ENCODE measurements around the gene SUMF1.

Gene SUMF1

DNA sequence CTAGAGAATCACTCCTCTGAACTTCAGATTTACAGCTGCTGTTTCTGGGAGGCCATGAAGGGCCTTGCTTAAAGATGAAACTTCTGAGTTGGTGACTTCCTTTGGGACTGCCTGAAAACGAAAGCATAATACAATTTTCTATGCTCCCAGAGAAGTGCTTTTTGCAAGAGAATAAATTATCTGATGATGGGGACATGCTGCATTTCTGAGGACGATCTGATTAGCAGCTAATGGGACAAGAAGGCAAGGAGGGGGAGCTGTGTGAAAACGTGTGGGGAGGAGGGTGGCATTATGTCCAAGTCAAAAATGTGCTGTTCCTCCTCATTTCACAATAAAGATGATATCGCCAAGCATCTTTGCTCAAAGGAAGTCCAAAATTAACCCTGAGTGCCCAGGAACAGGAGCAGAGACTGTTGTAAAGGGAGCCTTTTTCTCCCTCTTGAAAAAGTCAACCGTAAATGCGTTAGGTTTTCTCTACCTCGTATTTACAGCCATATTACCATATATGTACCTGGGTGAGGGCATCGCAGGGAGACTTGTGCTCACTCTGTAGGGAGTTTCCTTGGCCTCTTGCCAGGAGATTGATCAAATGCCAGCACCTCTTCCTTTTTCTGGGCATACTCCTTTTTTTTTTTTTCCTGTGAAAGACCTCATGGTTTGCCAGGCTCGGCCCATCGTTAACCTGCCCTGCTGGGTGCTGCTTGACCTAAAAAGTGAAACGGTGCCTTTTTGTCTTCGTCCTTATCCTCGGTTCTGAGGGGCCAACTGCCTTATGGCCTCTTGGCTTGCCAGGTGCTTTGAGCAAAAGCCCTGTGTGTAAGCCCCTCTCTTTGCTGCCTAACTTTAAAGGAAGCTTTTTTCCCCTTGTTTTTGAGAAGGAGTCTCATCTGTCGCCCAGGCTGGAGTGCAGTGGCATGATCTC is 37.5 kb upstream of the SUMF1 start:
- peak; percentile 71 for ATAC-seq
- peak; percentile 40; the same call in 1 of the 2 replicates for TF ChIP-seq ISL1 (CRISPR knock-in tag; IDR thresholded peaks at IDR 0.05)
- TF ChIP-seq ZC3H10 (CRISPR knock-in tag; IDR thresholded peaks at IDR 0.05), result no peak
- TF ChIP-seq ESRRG (CRISPR knock-in tag; IDR thresholded peaks at IDR 0.05), result no peak
- TF ChIP-seq, protein P1, sequence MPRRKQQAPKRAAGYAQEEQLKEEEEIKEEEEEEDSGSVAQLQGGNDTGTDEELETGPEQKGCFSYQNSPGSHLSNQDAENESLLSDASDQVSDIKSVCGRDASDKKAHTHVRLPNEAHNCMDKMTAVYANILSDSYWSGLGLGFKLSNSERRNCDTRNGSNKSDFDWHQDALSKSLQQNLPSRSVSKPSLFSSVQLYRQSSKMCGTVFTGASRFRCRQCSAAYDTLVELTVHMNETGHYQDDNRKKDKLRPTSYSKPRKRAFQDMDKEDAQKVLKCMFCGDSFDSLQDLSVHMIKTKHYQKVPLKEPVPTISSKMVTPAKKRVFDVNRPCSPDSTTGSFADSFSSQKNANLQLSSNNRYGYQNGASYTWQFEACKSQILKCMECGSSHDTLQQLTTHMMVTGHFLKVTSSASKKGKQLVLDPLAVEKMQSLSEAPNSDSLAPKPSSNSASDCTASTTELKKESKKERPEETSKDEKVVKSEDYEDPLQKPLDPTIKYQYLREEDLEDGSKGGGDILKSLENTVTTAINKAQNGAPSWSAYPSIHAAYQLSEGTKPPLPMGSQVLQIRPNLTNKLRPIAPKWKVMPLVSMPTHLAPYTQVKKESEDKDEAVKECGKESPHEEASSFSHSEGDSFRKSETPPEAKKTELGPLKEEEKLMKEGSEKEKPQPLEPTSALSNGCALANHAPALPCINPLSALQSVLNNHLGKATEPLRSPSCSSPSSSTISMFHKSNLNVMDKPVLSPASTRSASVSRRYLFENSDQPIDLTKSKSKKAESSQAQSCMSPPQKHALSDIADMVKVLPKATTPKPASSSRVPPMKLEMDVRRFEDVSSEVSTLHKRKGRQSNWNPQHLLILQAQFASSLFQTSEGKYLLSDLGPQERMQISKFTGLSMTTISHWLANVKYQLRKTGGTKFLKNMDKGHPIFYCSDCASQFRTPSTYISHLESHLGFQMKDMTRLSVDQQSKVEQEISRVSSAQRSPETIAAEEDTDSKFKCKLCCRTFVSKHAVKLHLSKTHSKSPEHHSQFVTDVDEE (CRISPR knock-in tag; IDR thresholded peaks at IDR 0.05), result peak; percentile 61
- no peak for TF ChIP-seq ZFP30 (CRISPR knock-in tag; IDR thresholded peaks at IDR 0.05)
- TF ChIP-seq SNAI2 (CRISPR knock-in tag; IDR thresholded peaks at IDR 0.05), result no peak
- TF ChIP-seq TCF4 (CRISPR knock-in tag; IDR thresholded peaks at IDR 0.05; ENCODE audit: borderline replicate concordance), result peak; percentile 32; the same call in 1 of the 2 replicates

DNA sequence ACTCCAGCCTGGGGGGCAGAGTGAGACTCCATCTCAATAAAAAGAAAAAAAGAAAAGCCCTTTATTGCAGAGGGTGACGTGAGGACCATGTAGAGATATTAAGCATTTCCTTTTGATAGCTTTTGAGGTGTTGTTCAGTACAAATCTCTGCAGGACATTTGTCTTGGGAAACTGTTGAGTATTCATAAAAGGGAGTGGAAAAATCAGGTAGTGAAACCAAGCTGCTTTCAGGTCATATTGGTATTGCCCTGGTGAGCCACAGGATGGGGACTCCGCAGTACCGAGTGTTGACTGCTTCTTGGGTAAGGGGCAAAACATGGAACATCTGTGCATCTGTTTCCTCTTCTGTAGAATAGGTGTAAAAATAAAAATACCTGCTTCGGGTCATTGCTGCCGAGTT is 36.0 kb upstream of the SUMF1 start:
- no peak for ATAC-seq
- TF ChIP-seq CSDC2 (CRISPR knock-in tag; IDR thresholded peaks at IDR 0.05) (no peak), SNAI2 (CRISPR knock-in tag; IDR thresholded peaks at IDR 0.05) (no peak), ARNTL (CRISPR knock-in tag; IDR thresholded peaks at IDR 0.05; ENCODE audit: borderline replicate concordance, low read depth) (no peak), ESRRG (CRISPR knock-in tag; IDR thresholded peaks at IDR 0.05) (no peak), ZC3H10 (CRISPR knock-in tag; IDR thresholded peaks at IDR 0.05) (no peak), TOX (CRISPR knock-in tag; IDR thresholded peaks at IDR 0.05; ENCODE audit: borderline replicate concordance) (no peak), RARB (CRISPR knock-in tag; IDR thresholded peaks at IDR 0.05) (no peak), ISL1 (CRISPR knock-in tag; IDR thresholded peaks at IDR 0.05) (no peak), ZNF565 (CRISPR knock-in tag; conservative IDR thresholded peaks at IDR 0.05; ENCODE audit: low read depth) (no peak)
- TF ChIP-seq, protein P2, sequence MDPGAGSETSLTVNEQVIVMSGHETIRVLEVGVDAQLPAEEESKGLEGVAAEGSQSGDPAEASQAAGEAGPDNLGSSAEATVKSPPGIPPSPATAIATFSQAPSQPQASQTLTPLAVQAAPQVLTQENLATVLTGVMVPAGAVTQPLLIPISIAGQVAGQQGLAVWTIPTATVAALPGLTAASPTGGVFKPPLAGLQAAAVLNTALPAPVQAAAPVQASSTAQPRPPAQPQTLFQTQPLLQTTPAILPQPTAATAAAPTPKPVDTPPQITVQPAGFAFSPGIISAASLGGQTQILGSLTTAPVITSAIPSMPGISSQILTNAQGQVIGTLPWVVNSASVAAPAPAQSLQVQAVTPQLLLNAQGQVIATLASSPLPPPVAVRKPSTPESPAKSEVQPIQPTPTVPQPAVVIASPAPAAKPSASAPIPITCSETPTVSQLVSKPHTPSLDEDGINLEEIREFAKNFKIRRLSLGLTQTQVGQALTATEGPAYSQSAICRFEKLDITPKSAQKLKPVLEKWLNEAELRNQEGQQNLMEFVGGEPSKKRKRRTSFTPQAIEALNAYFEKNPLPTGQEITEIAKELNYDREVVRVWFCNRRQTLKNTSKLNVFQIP (CRISPR knock-in tag; IDR thresholded peaks at IDR 0.05; ENCODE audit: borderline replicate concordance, low read depth), result no peak

DNA sequence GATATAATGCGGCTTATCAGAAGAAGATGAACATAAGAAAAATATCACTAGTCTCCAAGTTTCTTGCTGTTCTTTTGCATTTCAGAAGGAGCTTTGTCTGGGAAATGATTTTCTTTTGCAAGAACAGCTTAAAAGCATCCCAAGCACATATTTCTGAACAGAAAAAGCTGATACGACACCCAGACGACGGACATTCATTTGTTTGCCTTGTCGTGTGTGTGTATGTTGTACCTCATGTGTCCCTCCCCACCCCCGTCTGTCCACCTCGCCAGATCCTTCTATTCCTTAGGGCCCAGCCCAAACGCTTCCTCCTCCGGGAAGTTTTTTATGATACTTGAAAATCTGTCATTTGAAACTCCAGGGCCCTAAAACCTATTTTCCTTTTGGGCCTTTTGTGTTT is 34.9 kb upstream of the SUMF1 start:
- no peak for TF ChIP-seq ISL1 (CRISPR knock-in tag; IDR thresholded peaks at IDR 0.05)
- TF ChIP-seq CSDC2 (CRISPR knock-in tag; IDR thresholded peaks at IDR 0.05), result no peak
- TF ChIP-seq, protein P1 (CRISPR knock-in tag; IDR thresholded peaks at IDR 0.05), result no peak
- TF ChIP-seq, protein P3, sequence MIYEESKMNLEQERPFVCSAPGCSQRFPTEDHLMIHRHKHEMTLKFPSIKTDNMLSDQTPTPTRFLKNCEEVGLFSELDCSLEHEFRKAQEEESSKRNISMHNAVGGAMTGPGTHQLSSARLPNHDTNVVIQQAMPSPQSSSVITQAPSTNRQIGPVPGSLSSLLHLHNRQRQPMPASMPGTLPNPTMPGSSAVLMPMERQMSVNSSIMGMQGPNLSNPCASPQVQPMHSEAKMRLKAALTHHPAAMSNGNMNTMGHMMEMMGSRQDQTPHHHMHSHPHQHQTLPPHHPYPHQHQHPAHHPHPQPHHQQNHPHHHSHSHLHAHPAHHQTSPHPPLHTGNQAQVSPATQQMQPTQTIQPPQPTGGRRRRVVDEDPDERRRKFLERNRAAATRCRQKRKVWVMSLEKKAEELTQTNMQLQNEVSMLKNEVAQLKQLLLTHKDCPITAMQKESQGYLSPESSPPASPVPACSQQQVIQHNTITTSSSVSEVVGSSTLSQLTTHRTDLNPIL (CRISPR knock-in tag; IDR thresholded peaks at IDR 0.05; ENCODE audit: low read depth), result no peak
- TF ChIP-seq TCF4 (CRISPR knock-in tag; IDR thresholded peaks at IDR 0.05; ENCODE audit: borderline replicate concordance), result no peak
- no peak for TF ChIP-seq BACH2 (CRISPR knock-in tag; IDR thresholded peaks at IDR 0.05; ENCODE audit: borderline replicate concordance)
- no peak for TF ChIP-seq SNAI2 (CRISPR knock-in tag; IDR thresholded peaks at IDR 0.05)
- no peak for TF ChIP-seq PPARA (CRISPR knock-in tag; IDR thresholded peaks at IDR 0.05; ENCODE audit: borderline replicate concordance)
- TF ChIP-seq ESRRG (CRISPR knock-in tag; IDR thresholded peaks at IDR 0.05), result no peak
- TF ChIP-seq, protein P4, sequence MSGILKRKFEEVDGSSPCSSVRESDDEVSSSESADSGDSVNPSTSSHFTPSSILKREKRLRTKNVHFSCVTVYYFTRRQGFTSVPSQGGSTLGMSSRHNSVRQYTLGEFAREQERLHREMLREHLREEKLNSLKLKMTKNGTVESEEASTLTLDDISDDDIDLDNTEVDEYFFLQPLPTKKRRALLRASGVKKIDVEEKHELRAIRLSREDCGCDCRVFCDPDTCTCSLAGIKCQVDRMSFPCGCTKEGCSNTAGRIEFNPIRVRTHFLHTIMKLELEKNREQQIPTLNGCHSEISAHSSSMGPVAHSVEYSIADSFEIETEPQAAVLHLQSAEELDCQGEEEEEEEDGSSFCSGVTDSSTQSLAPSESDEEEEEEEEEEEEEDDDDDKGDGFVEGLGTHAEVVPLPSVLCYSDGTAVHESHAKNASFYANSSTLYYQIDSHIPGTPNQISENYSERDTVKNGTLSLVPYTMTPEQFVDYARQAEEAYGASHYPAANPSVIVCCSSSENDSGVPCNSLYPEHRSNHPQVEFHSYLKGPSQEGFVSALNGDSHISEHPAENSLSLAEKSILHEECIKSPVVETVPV (CRISPR knock-in tag; IDR thresholded peaks at IDR 0.05), result no peak
- ATAC-seq, result no peak
